SK-N-SH treated with all-trans-retinoic acid at 6 μM for 48 hours (cell line): ENCODE results near the gene CRHR2.

ENCODE experiments used
- ESRRG ChIP-seq: fragments of 250-450 bp; sonication (Bioruptor Pico); IDR thresholded peaks from 2 replicates; pipeline ENCODE4 v1.6.1; 2021; ENCODE audit warnings: mild to moderate bottlenecking
- OSR1 ChIP-seq: fragments of 250-450 bp; sonication (Bioruptor Pico); IDR thresholded peaks from 2 replicates; pipeline ENCODE4 v1.8.0; 2022; ENCODE audit warnings: moderate library complexity, mild to moderate bottlenecking, inconsistent platforms
- SNAI2 ChIP-seq: fragments of 250-450 bp; sonication (Bioruptor Pico); IDR thresholded peaks from 2 replicates; pipeline ENCODE4 v1.5.0; 2020; ENCODE audit warnings: mild to moderate bottlenecking, moderate library complexity
- TCF4 ChIP-seq: fragments of 250-450 bp; sonication (Bioruptor Pico); IDR thresholded peaks from 2 replicates; pipeline ENCODE4 v1.8.0; 2021; ENCODE audit warnings: mild to moderate bottlenecking, moderate library complexity, borderline replicate concordance
- ZFP30 ChIP-seq: fragments of 450-650 bp; formaldehyde crosslinking; IDR thresholded peaks from 2 replicates; pipeline ENCODE4 v1.5.0; 2022; ENCODE audit warnings: mild to moderate bottlenecking, moderate library complexity
- ZNF70 ChIP-seq: fragments of 450-650 bp; formaldehyde crosslinking; IDR thresholded peaks from 2 replicates; pipeline ENCODE4 v1.5.0; 2020; ENCODE audit warnings: mild to moderate bottlenecking, moderate library complexity
- TF ChIP-seq, protein P1 (sequence below): fragments of 250-450 bp; sonication (Bioruptor Pico); IDR thresholded peaks from 2 replicates; pipeline ENCODE4 v1.5.1; 2020; ENCODE audit warnings: low read depth, mild to moderate bottlenecking, moderate library complexity

DNA sequence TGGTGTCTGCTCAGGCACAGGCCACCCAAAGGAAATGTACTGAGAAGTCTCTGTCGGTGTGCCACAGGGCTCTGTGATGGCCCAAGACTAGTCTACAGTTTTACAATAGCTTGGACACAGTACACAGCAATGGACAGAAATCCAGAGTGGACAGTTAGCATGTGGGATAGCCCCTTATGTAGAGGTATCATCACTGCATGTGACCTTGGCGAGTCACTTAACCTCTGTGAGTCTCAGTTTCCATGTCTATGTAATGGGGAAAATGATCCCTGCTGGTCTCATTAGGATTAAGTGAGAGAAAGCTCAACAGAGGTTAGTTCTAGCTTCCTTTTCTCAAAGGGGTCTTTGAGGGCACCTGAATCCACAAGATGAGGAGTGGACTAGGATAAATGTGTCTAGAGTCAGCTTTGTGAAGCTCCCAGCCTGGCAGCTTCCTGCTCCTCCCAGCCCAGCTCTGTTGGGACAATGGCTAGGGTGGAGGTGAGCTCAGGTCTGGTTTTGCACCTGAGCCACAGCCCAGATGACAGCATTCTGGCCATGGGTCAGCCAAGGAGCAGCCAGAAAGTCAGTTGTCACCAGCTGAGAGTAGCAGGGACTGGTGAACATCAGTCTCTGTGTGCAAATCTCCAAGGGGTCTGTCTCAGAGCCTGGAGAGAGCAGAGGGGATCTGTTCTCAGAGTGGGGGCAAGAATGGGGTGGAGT is 17.9 kb downstream of the CRHR2 start:
- TF ChIP-seq OSR1, result no peak
- TF ChIP-seq ZFP30 (CRISPR knock-in tag), result no peak
- no peak for TF ChIP-seq TCF4 (CRISPR knock-in tag)
- no peak for TF ChIP-seq ZNF70
- no peak for TF ChIP-seq ESRRG
- no peak for TF ChIP-seq SNAI2 (CRISPR knock-in tag)
- TF ChIP-seq, protein P1, sequence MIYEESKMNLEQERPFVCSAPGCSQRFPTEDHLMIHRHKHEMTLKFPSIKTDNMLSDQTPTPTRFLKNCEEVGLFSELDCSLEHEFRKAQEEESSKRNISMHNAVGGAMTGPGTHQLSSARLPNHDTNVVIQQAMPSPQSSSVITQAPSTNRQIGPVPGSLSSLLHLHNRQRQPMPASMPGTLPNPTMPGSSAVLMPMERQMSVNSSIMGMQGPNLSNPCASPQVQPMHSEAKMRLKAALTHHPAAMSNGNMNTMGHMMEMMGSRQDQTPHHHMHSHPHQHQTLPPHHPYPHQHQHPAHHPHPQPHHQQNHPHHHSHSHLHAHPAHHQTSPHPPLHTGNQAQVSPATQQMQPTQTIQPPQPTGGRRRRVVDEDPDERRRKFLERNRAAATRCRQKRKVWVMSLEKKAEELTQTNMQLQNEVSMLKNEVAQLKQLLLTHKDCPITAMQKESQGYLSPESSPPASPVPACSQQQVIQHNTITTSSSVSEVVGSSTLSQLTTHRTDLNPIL (CRISPR knock-in tag), result no peak
